Pancreas (tissue), 10 donors: ENCODE measurements around the gene GET3. TPM values are rescaled to one million over a fixed set of nuclear protein-coding genes. Genes with fewer than 3 reads are reported as not detected.

ENCODE experiments used
- ATAC-seq, 4 donors: fragments of 200-7000 bp; cut with Tn5 transposase; one replicate each; pipeline versions ENCODE4 v1.8.0 to v1.9.1; 2020; ENCODE audit warnings: mild to moderate bottlenecking in 4 of 4, moderate library complexity in 4 of 4
- DNase-seq, 6 donors: peaks; one replicate each; pipeline ENCODE4 v3.0.0-alpha.2; 2020
- FAIRE-seq: peaks from 2 replicates; lab custom pipeline; 2012; peaks lifted over from hg19 to GRCh38; lab: Jason Lieb, UNC
- H3K27ac ChIP-seq, 4 donors: fragments of 200-600 bp; sonication (generic); 1 replicate in 3 of 4; 2 replicates in 1 of 4; pipeline versions ENCODE4 v1.5.0 to v1.8.0; 2020
- H3K27me3 ChIP-seq, 4 donors: fragments of 200-600 bp; one replicate each; pipeline ENCODE4 v1.8.0; 2021
- H3K36me3 ChIP-seq, 3 donors: fragments of 200-600 bp; sonication (generic) in 1 of 3; one replicate each; pipeline versions ENCODE4 v1.5.0 to v1.8.0; 2020 to 2021
- H3K4me1 ChIP-seq, 3 donors: fragments of 200-600 bp; one replicate each; pipeline ENCODE4 v1.8.0; 2021
- H3K4me3 ChIP-seq, 4 donors: fragments of 200-600 bp; sonication (generic) in 2 of 4; one replicate each; pipeline versions ENCODE4 v1.5.0 to v1.8.0; 2020 to 2021
- H3K9me3 ChIP-seq, 4 donors: fragments of 200-600 bp; one replicate each; pipeline ENCODE4 v1.8.0; 2021
- CTCF ChIP-seq, 4 donors: fragments of 200-600 bp; sonication (generic) in 3 of 4; IDR thresholded peaks; one replicate each; pipeline versions ENCODE4 v1.5.0 to v1.8.0; 2021; ENCODE audit warnings: antibody characterized with exemption in 4 of 4
- WGBS, 2 donors: extraction: QIAGEN DNeasy Blood & Tissue Kit; methylation state at CpG; one replicate each; pipeline ENCODE4 v1.1.7; 2013; 5-methylcytosine and 5-hydroxymethylcytosine counted together
- intact Hi-C, 3 donors: fragments of 100-400 bp; cut with DNase I; formaldehyde crosslinking; loops; one replicate each; pipeline versions ENCODE4 v1.11.1 to v1.14.2; 2022
- polyA plus RNA-seq, 2 donors: library from polyadenylated mRNA; stranded (reverse); fragments of 200-250 nt; gene quantifications; one replicate each; pipeline ENCODE4 v1.2.3, GENCODE V29; 2013
- total RNA-seq, 6 donors: library from RNA; stranded (reverse); fragmentation: NEBNext Ultra II Directional in 4 of 6; extraction: Animal tissue kit (Norgen Biotek cat#: 25700) in 4 of 6; gene quantifications; one replicate each; pipeline versions ENCODE4 v1.2.1 to v1.2.4, GENCODE V29; 2021 to 2023
- donor health status: healthy with polysubstance abuse.
- donor health status: DM: no; HTN: no; CAD: no; lungs with moderate emphysema.
- donor health status: DM: no; HTN: no; CAD: no.
- donor health status: control.
- donor health status: control.
- donor health status: Bipolar disorder and iron deficiency.
- donor health status: DM: yes; HTN: yes; CAD: no.
- donor health status: DM: no; HTN: no; CAD: no.
- donor health status: DM: no; HTN: no; CAD: no.
- donor health status: DM: yes; HTN: yes; CAD: no.

GET3 gene
- total and polyA plus RNA-seq, 8 donors: 16.6 to 48.2 (median 29.8) TPM

- FAIRE-seq (no peak), ATAC-seq (peak in 2 of 4 donors; percentile 2 to 6), DNase-seq (peak in 3 of 6 donors; percentile 54 to 80 (median 67))
- Histone ChIP-seq H3K4me3 (peak overlapping the region; percentile 51 to 73 (median 54)), H3K27ac (peak overlapping the region in 2 of 4 donors; percentile 5 to 69), H3K36me3 (peaks cover 0 to 6% (median under 1%) of the 10 kb centered on the region in 3 donors), H3K9me3 (no peaks in the 10 kb centered on the region), H3K4me1 (peaks cover 0 to 19% (median 8%) of the 10 kb centered on the region in 3 donors), H3K27me3 (no peaks in the 10 kb centered on the region)
- 5% methylated on average over 38 to 59 of the region's 59 CpGs for WGBS, 2 donors
- intact Hi-C loops: no loop called here
- TF ChIP-seq CTCF (IDR thresholded peaks at IDR 0.05): no peak
Observed at GRCh38 chr19:12720851-12721655, 16.2 kb upstream of the GET3 start.

GRCh38 chr19:12721656-12722565 is 15.4 kb upstream of the GET3 start:
- no peaks in the 10 kb centered on the region for H3K9me3 ChIP-seq
- peak overlapping the region; percentile 51 to 73 (median 54) for H3K4me3 ChIP-seq
- H3K27me3 ChIP-seq: no peaks in the 10 kb centered on the region
- no peak for TF ChIP-seq CTCF (IDR thresholded peaks at IDR 0.05)
- H3K27ac ChIP-seq: peak overlapping the region; percentile 32 to 77 (median 67)
- peaks cover 0 to 6% (median 0%) of the 10 kb centered on the region in 3 donors for H3K36me3 ChIP-seq
- ATAC-seq (peak; percentile 40 to 70 (median 56)), FAIRE-seq (no peak), DNase-seq (peak; percentile 47 to 84 (median 67))
- intact Hi-C loops: no loop called here
- WGBS, 2 donors: 1% methylated on average over 59 to 65 of the region's 65 CpGs
- H3K4me1 ChIP-seq: peaks cover 0 to 19% (median 8%) of the 10 kb centered on the region in 3 donors

- Histone ChIP-seq H3K4me3 (peak overlapping the region; percentile 51 to 73 (median 54)), H3K27me3 (no peaks in the 10 kb centered on the region), H3K4me1 (peaks cover 0 to 19% (median 8%) of the 10 kb centered on the region in 3 donors), H3K9me3 (no peaks in the 10 kb centered on the region), H3K36me3 (peaks cover 0 to 6% (median 0%) of the 10 kb centered on the region in 3 donors), H3K27ac (peak overlapping the region; percentile 32 to 77 (median 67))
- intact Hi-C loops: no loop called here
- ATAC-seq: peak; percentile 91 to 95 (median 93)
- peak; percentile 92 for FAIRE-seq
- DNase-seq: peak; percentile 90 to 98 (median 96)
- 1% methylated on average over 26 to 32 of the region's 32 CpGs for WGBS, 2 donors
- TF ChIP-seq CTCF (IDR thresholded peaks at IDR 0.05): no peak
Observed at GRCh38 chr19:12722566-12723380, 14.5 kb upstream of the GET3 start.

GRCh38 chr19:12723381-12723640 is 14.0 kb upstream of the GET3 start:
- no peak for DNase-seq
- 2 to 4% methylated on average over 7 of the region's 7 CpGs for WGBS, 2 donors
- Histone ChIP-seq H3K27ac (peak overlapping the region in 3 of 4 donors; percentile 42 to 77 (median 69)), H3K27me3 (no peaks in the 10 kb centered on the region), H3K4me1 (peaks cover 0 to 19% (median 8%) of the 10 kb centered on the region in 3 donors), H3K36me3 (peaks cover 0 to 5% (median 0%) of the 10 kb centered on the region in 3 donors), H3K9me3 (no peaks in the 10 kb centered on the region), H3K4me3 (peak overlapping the region; percentile 51 to 73 (median 54))
- intact Hi-C loops: no loop called here
- FAIRE-seq: no peak
- ATAC-seq: no peak
- TF ChIP-seq CTCF (IDR thresholded peaks at IDR 0.05): no peak
